Gastrocnemius medialis (tissue), 4 donors: Measurements from ENCODE around the gene ITGAL.

Experiments used
- POLR2A ChIP-seq, 2 donors: fragments of 450-650 bp; IDR thresholded peaks; one replicate each; pipeline ENCODE4 v1.6.1; 2017; ENCODE audit warnings: antibody characterized with exemption in 2 of 2, mild to moderate bottlenecking in 2 of 2, moderate library complexity in 2 of 2
- TF ChIP-seq, protein P1 (sequence below), 5 experiments: fragments of 450-650 bp in 3 of 5; fragments of 200-600 bp in 2 of 5; sonication (generic) in 2 of 5; IDR thresholded peaks in 4 of 5; conservative IDR thresholded peaks in 1 of 5; 1 replicate in 4 of 5; 2 replicates in 1 of 5; pipeline ENCODE4 v1.5.1; 2016 to 2019; ENCODE audit warnings: antibody characterized with exemption in 5 of 5, mild to moderate bottlenecking in 3 of 5, moderate library complexity in 3 of 5

DNA sequence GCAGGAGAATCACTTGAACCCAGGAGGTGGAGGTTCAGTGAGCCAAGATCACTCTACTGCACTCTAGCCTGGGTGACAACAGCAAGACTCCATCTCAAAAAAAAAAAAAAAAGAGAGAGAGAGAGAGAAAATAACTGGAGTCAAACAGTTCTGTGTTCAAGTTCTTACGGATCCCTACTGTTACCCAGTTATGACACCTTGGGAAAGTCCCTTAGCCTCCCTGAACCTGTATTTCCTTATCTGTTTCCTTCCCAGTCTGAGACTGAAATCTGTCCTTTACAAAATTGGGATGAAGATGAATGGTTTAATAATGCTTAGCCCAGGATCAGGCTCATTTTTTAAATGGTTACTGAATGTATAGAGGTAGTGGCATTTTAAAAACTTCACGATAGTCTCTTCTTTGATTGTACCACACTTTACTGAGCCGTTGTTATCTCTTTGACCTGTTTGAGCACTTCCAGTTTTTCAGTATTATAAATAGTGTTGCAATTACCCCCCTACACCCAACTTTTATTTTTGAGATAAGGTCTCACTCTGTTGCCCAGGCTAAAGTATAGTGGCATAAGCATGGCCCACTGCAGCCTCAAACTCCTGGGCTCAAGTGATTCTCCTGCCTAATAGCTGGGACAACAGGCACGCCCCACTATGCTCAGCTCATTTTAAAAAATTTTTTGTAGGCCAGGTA, 36.7 kb downstream of the ITGAL start:
- TF ChIP-seq, protein P1, sequence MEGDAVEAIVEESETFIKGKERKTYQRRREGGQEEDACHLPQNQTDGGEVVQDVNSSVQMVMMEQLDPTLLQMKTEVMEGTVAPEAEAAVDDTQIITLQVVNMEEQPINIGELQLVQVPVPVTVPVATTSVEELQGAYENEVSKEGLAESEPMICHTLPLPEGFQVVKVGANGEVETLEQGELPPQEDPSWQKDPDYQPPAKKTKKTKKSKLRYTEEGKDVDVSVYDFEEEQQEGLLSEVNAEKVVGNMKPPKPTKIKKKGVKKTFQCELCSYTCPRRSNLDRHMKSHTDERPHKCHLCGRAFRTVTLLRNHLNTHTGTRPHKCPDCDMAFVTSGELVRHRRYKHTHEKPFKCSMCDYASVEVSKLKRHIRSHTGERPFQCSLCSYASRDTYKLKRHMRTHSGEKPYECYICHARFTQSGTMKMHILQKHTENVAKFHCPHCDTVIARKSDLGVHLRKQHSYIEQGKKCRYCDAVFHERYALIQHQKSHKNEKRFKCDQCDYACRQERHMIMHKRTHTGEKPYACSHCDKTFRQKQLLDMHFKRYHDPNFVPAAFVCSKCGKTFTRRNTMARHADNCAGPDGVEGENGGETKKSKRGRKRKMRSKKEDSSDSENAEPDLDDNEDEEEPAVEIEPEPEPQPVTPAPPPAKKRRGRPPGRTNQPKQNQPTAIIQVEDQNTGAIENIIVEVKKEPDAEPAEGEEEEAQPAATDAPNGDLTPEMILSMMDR (IDR thresholded peaks at IDR 0.05 in 4 of 5, conservative IDR thresholded peaks at IDR 0.05 in 1 of 5), result no peak
- TF ChIP-seq POLR2A (IDR thresholded peaks at IDR 0.05), result no peak
